IMR-90 (cell line): ENCODE measurements around the gene GPR75.

Source experiments
- BHLHE40 ChIP-seq: fragments of 150-350 bp; IDR thresholded peaks from 2 replicates; pipeline ENCODE4 v1.6.1; 2016; ENCODE audit warnings: mild to moderate bottlenecking, low read depth, low read length
- CEBPB ChIP-seq: IDR thresholded peaks from 2 replicates; pipeline ENCODE4 v1.6.1; 2012; ENCODE audit warnings: low read depth, low read length, improper control_type of control experiment
- CHD1 ChIP-seq: IDR thresholded peaks from 2 replicates; pipeline ENCODE4 v1.6.1; 2012; ENCODE audit warnings: low read depth, low read length, improper control_type of control experiment
- CTCF ChIP-seq: conservative IDR thresholded peaks from 2 replicates; pipeline ENCODE4 v1.5.1; 2012; ENCODE audit warnings: mild to moderate bottlenecking, low read depth, low read length, improper control_type of control experiment
- ELK1 ChIP-seq: fragments of 150-350 bp; IDR thresholded peaks from 2 replicates; pipeline ENCODE4 v1.6.1; 2016; ENCODE audit warnings: low read depth, mild to moderate bottlenecking, low read length, moderate library complexity, borderline replicate concordance
- FOS ChIP-seq: fragments of 150-350 bp; IDR thresholded peaks from 2 replicates; pipeline ENCODE4 v1.6.1; 2016; ENCODE audit warnings: low read depth, low read length
- MAZ ChIP-seq: IDR thresholded peaks from 2 replicates; pipeline ENCODE4 v1.6.1; 2012; ENCODE audit warnings: low read depth, mild to moderate bottlenecking, low read length, improper control_type of control experiment, moderate library complexity, borderline replicate concordance
- MXI1 ChIP-seq: IDR thresholded peaks from 2 replicates; pipeline ENCODE4 v1.6.1; 2012; ENCODE audit warnings: low read depth, mild to moderate bottlenecking, low read length, moderate library complexity, borderline replicate concordance
- POLR2A ChIP-seq: IDR thresholded peaks from 2 replicates; pipeline ENCODE4 v1.6.1; 2012; ENCODE audit warnings: mild to moderate bottlenecking, low read depth, low read length
- RCOR1 ChIP-seq: IDR thresholded peaks from 2 replicates; pipeline ENCODE4 v1.6.1; 2012; ENCODE audit warnings: mild to moderate bottlenecking, low read length, improper control_type of control experiment; ENCODE audit not compliant: insufficient replicate concordance
- RFX5 ChIP-seq: IDR thresholded peaks from 2 replicates; pipeline ENCODE4 v1.8.0; 2012; ENCODE audit warnings: low read depth, mild to moderate bottlenecking, low read length, moderate library complexity
- SMC3 ChIP-seq: fragments of 150-350 bp; IDR thresholded peaks from 2 replicates; pipeline ENCODE4 v1.6.1; 2016; ENCODE audit warnings: low read depth, mild to moderate bottlenecking, antibody characterized with exemption, low read length, moderate library complexity

- TF ChIP-seq BHLHE40 (no peak), CTCF (no peak), POLR2A (no peak), MXI1 (no peak), MAZ (no peak), CHD1 (no peak), RFX5 (no peak), RCOR1 (no peak), SMC3 (no peak), ELK1 (no peak), FOS (no peak), CEBPB (no peak)
These were observed 5.5 kb upstream of the GPR75 start for GRCh38 chr2:53865264-53865663.
